ENCODE data around the gene PRKCE. TPM values are rescaled to one million over a fixed set of nuclear protein-coding genes. Genes with fewer than 3 reads are reported as not detected.

PRKCE gene
- total RNA-seq, 1 experiment from 2014 or later, result 1.3 TPM

- Histone ChIP-seq H3T11ph (ENCODE audit: low read length) (no peak overlapping the region), H3K23ac (ENCODE audit: insufficient read length, low read depth, low read length) (no peak overlapping the region), H3K23me2 (ENCODE audit: insufficient read length, low read depth, low read length, poor library complexity, severe bottlenecking) (no peaks in the 10 kb centered on the region), H3K4me2 (ENCODE audit: insufficient read depth, insufficient read length, low read length) (no peak overlapping the region), H2BK5ac (ENCODE audit: insufficient read length, low read length) (no peak overlapping the region), H2AFZ (ENCODE audit: low read length) (no peak overlapping the region), H2BK15ac (ENCODE audit: low read depth, low read length) (no peak overlapping the region), H3K18ac (ENCODE audit: insufficient read length, low read depth, low read length) (no peak overlapping the region), H4K5ac (ENCODE audit: insufficient read length, low read depth, low read length) (no peak overlapping the region), H2BK12ac (ENCODE audit: insufficient read length, low read depth, low read length) (no peak overlapping the region), H3K4ac (ENCODE audit: low read depth, low read length) (no peak overlapping the region), H2BK20ac (ENCODE audit: low read depth, low read length, poor library complexity, severe bottlenecking) (no peak overlapping the region), H3K79me1 (ENCODE audit: insufficient read depth, low read depth, low read length, poor library complexity, severe bottlenecking) (no peaks in the 10 kb centered on the region), H3K4me1 (ENCODE audit: insufficient read depth, low read length) (peaks cover 4% of the 10 kb centered on the region), H3K9me3 (ENCODE audit: control insufficient read depth, low read depth, low read length) (no peaks in the 10 kb centered on the region), H3K27ac (ENCODE audit: insufficient read length, low read depth, low read length) (no peak overlapping the region), H3K27me3 (ENCODE audit: insufficient read depth, low read length) (no peaks in the 10 kb centered on the region), H4K8ac (replicated peaks; ENCODE audit: insufficient read length, low read depth, low read length) (no peak overlapping the region), H4K91ac (ENCODE audit: insufficient read length, low read depth, low read length) (no peak overlapping the region), H2BK120ac (ENCODE audit: low read depth, low read length, poor library complexity, severe bottlenecking) (no peak overlapping the region), H3K14ac (ENCODE audit: insufficient read depth, low read length) (no peak overlapping the region), H3K79me2 (ENCODE audit: insufficient read depth, low read length) (no peaks in the 10 kb centered on the region), H3K9ac (ENCODE audit: extremely low read depth, insufficient read length, low read length) (no peak overlapping the region), H2AK5ac (ENCODE audit: insufficient read length, low read length) (no peak overlapping the region), H4K20me1 (ENCODE audit: control insufficient read depth, insufficient read depth, insufficient read length) (no peaks in the 10 kb centered on the region), H3K56ac (ENCODE audit: insufficient read length, low read depth, low read length) (no peak overlapping the region)
- DNase-seq, result no peak
- WGBS (ENCODE audit: extremely low coverage, insufficient read length, low lambda C conversion rate), result no CpG with 5 or more reads among the region's 4 CpGs
- no peaks in the 10 kb centered on the region; the same call in 1 of the 2 replicates for H3K27me3 Mint-ChIP-seq (ENCODE audit: low read depth)
- H3K27ac Mint-ChIP-seq, result no peak overlapping the region; a peak in 1 of 7 replicates
- H3K9me3 Mint-ChIP-seq, result no peaks in the 10 kb centered on the region
- no peak overlapping the region for H3K4me3 Mint-ChIP-seq
- no peaks in the 10 kb centered on the region for H3K36me3 Mint-ChIP-seq (ENCODE audit: insufficient read depth in 1 of 3, low read depth in 3 of 3)
- TF ChIP-seq, protein P1, sequence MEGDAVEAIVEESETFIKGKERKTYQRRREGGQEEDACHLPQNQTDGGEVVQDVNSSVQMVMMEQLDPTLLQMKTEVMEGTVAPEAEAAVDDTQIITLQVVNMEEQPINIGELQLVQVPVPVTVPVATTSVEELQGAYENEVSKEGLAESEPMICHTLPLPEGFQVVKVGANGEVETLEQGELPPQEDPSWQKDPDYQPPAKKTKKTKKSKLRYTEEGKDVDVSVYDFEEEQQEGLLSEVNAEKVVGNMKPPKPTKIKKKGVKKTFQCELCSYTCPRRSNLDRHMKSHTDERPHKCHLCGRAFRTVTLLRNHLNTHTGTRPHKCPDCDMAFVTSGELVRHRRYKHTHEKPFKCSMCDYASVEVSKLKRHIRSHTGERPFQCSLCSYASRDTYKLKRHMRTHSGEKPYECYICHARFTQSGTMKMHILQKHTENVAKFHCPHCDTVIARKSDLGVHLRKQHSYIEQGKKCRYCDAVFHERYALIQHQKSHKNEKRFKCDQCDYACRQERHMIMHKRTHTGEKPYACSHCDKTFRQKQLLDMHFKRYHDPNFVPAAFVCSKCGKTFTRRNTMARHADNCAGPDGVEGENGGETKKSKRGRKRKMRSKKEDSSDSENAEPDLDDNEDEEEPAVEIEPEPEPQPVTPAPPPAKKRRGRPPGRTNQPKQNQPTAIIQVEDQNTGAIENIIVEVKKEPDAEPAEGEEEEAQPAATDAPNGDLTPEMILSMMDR (conservative IDR thresholded peaks at IDR 0.05), result no peak
- peaks cover 20 to 24% of the 10 kb centered on the region in 2 experiments for H3K4me1 Mint-ChIP-seq
Observed at GRCh38 chr2:45957533-45958227, 306.2 kb downstream of the PRKCE start.
